Endodermal cell (in vitro differentiated cells): ENCODE measurements around the gene CATSPERB. TPM values are rescaled to one million over a fixed set of nuclear protein-coding genes. Genes with fewer than 3 reads are reported as not detected.

Source experiments
- DNase-seq: peaks from one replicate; pipeline ENCODE4 v3.0.0-alpha.2; 2017
- H3K27ac ChIP-seq: 2 replicates; pipeline ENCODE4 v1.5.1; 2013; ENCODE audit warnings: mild to moderate bottlenecking, low read depth, low read length, moderate library complexity
- H3K27me3 ChIP-seq: 2 replicates; pipeline ENCODE4 v1.6.1; 2013; ENCODE audit warnings: mild to moderate bottlenecking, low read length, moderate library complexity; ENCODE audit not compliant: insufficient read depth, control insufficient read depth, poor library complexity, severe bottlenecking
- H3K36me3 ChIP-seq: 2 replicates; pipeline ENCODE4 v1.7.0; 2013; ENCODE audit warnings: mild to moderate bottlenecking, low read length, moderate library complexity; ENCODE audit not compliant: control insufficient read depth, insufficient read depth
- H3K4me1 ChIP-seq: one replicate; pipeline ENCODE4 v1.7.0; 2013; ENCODE audit warnings: low read length; ENCODE audit not compliant: control insufficient read depth, insufficient read depth
- H3K4me3 ChIP-seq: 2 replicates; pipeline ENCODE4 v1.5.1; 2013; ENCODE audit warnings: mild to moderate bottlenecking, low read length, moderate library complexity
- H3K9ac ChIP-seq: 2 replicates; pipeline ENCODE4 v1.6.1; 2013; ENCODE audit warnings: mild to moderate bottlenecking, low read length, moderate library complexity; ENCODE audit not compliant: poor library complexity, severe bottlenecking; ENCODE audit errors: extremely low read depth
- H3K9me3 ChIP-seq: 2 replicates; pipeline ENCODE4 v1.6.1; 2013; ENCODE audit warnings: mild to moderate bottlenecking, low read length, moderate library complexity; ENCODE audit not compliant: control insufficient read depth
- H3K27ac Mint-ChIP-seq: 2 replicates; pipeline ENCODE4 v1.8.0; 2020; ENCODE audit warnings: mixed read lengths
- H3K27me3 Mint-ChIP-seq: 2 replicates; pipeline ENCODE4 v1.8.0; 2021; ENCODE audit warnings: mild to moderate bottlenecking, mixed read lengths; ENCODE audit not compliant: insufficient read depth
- H3K36me3 Mint-ChIP-seq: 2 replicates; pipeline ENCODE4 v1.8.0; 2020; ENCODE audit warnings: low read depth, mixed read lengths
- H3K4me1 Mint-ChIP-seq: 2 replicates; pipeline ENCODE4 v1.8.0; 2020; ENCODE audit warnings: mixed read lengths
- H3K4me3 Mint-ChIP-seq: 2 replicates; pipeline ENCODE4 v1.8.0; 2020; ENCODE audit warnings: mild to moderate bottlenecking, moderate library complexity, mixed read lengths
- H3K9me3 Mint-ChIP-seq: 2 replicates; pipeline ENCODE4 v1.8.0; 2020; ENCODE audit warnings: mild to moderate bottlenecking, mixed read lengths
- CTCF ChIP-seq: fragments of 200-600 bp; sonication (generic); conservative IDR thresholded peaks from 2 replicates; pipeline ENCODE4 v1.5.0; 2021; ENCODE audit warnings: antibody characterized with exemption, mild to moderate bottlenecking
- WGBS, 2 experiments: methylation state at CpG; one replicate each; pipeline versions ENCODE4 v1.1.5 to v1.1.7; 2013; ENCODE audit warnings: missing lambda C conversion rate in 2 of 2, mixed read lengths in 1 of 2; ENCODE audit not compliant: insufficient coverage in 1 of 2, insufficient read length in 1 of 2; 5-methylcytosine and 5-hydroxymethylcytosine counted together
- total RNA-seq, 2 donors: library from RNA; stranded (reverse); fragmentation: NEBNext Ultra II Directional in 1 of 2; extraction: Animal tissue kit (Norgen Biotek cat#: 25700) in 1 of 2; gene quantifications; 2 replicates in 1 of 2; 3 replicates in 1 of 2; pipeline ENCODE4 v1.2.1, GENCODE V29; 2021

The CATSPERB gene
- total RNA-seq, 2 donors from 2014 or later = 0.64 TPM; not detected in 1

GRCh38 chr14:91719839-91720238 lies 12.0 kb downstream of the CATSPERB start:
- Mint-ChIP-seq H3K27me3 (no peaks in the 10 kb centered on the region), H3K36me3 (no peaks in the 10 kb centered on the region), H3K27ac (no peak overlapping the region), H3K9me3 (no peaks in the 10 kb centered on the region), H3K4me1 (no peaks in the 10 kb centered on the region), H3K4me3 (no peak overlapping the region)
- Histone ChIP-seq H3K9ac (no peak overlapping the region), H3K27ac (no peak overlapping the region), H3K9me3 (no peaks in the 10 kb centered on the region), H3K4me3 (no peak overlapping the region), H3K4me1 (no peaks in the 10 kb centered on the region), H3K36me3 (no peaks in the 10 kb centered on the region), H3K27me3 (no peaks in the 10 kb centered on the region)
- TF ChIP-seq CTCF = no peak
- no peak for DNase-seq
- 79 to 93% methylated on average over 2 of the region's 3 CpGs for WGBS, 2 experiments

- no peak overlapping the region for H3K27ac ChIP-seq
- no peaks in the 10 kb centered on the region for H3K36me3 ChIP-seq
- H3K27me3 ChIP-seq = no peaks in the 10 kb centered on the region
- H3K4me1 Mint-ChIP-seq = no peaks in the 10 kb centered on the region
- no peak overlapping the region for H3K27ac Mint-ChIP-seq
- no peak for DNase-seq
- H3K9me3 Mint-ChIP-seq = no peaks in the 10 kb centered on the region
- no peak overlapping the region for H3K4me3 ChIP-seq
- no peaks in the 10 kb centered on the region for H3K9me3 ChIP-seq
- no peaks in the 10 kb centered on the region for H3K27me3 Mint-ChIP-seq
- WGBS, 2 experiments = 100% methylated on average over 1 of the region's 1 CpG; no CpG with 5 or more reads in 1 of the 2 experiments
- no peak overlapping the region for H3K4me3 Mint-ChIP-seq
- no peak overlapping the region for H3K9ac ChIP-seq
- TF ChIP-seq CTCF = no peak
- no peaks in the 10 kb centered on the region for H3K36me3 Mint-ChIP-seq
- no peaks in the 10 kb centered on the region for H3K4me1 ChIP-seq
Observed at GRCh38 chr14:91716999-91717398, 14.9 kb downstream of the CATSPERB start.

GRCh38 chr14:91714805-91715204 lies 17.1 kb downstream of the CATSPERB start:
- Mint-ChIP-seq H3K9me3 (no peaks in the 10 kb centered on the region), H3K4me1 (no peaks in the 10 kb centered on the region), H3K27me3 (no peaks in the 10 kb centered on the region), H3K4me3 (no peak overlapping the region), H3K27ac (no peak overlapping the region), H3K36me3 (no peaks in the 10 kb centered on the region)
- Histone ChIP-seq H3K4me3 (no peak overlapping the region), H3K4me1 (no peaks in the 10 kb centered on the region), H3K36me3 (no peaks in the 10 kb centered on the region), H3K27me3 (no peaks in the 10 kb centered on the region), H3K9me3 (no peaks in the 10 kb centered on the region), H3K9ac (no peak overlapping the region), H3K27ac (no peak overlapping the region)
- peak; percentile 65 for TF ChIP-seq CTCF
- 70 to 100% methylated on average over 1 to 6 of the region's 6 CpGs for WGBS, 2 experiments
- peak; percentile 63 for DNase-seq
